Measurements from ENCODE around the gene EDEM3. TPM values are rescaled to one million over a fixed set of nuclear protein-coding genes. Genes with fewer than 3 reads are reported as not detected.

Gene EDEM3
- total and polyA plus RNA-seq, 2 of the 8 experiments (the other 6 are each of a cell fraction or from before 2014, with no cell fraction given): 1.6 to 14.0 TPM

GRCh38 chr1:184775885-184776284, 21.2 kb upstream of the EDEM3 start:
- Histone ChIP-seq H3K79me1 (ENCODE audit: low read depth, low read length) (no peaks in the 10 kb centered on the region), H3K4ac (replicated peaks; ENCODE audit: insufficient read length, low read depth, low read length) (no peak overlapping the region), H3K4me3 (ENCODE audit: extremely low read depth in 1 of 4, insufficient read depth in 2 of 4, low read depth in 3 of 4, low read length in 4 of 4) (no peak overlapping the region), H3K18ac (ENCODE audit: extremely low read depth, low read length) (no peak overlapping the region), H4K91ac (replicated peaks; ENCODE audit: insufficient read length, low read length) (no peak overlapping the region), H3K4me1 (replicated peaks in 1 of 4; ENCODE audit: control insufficient read depth in 3 of 4, insufficient read depth in 4 of 4, low read length in 3 of 4) (no peaks in the 10 kb centered on the region), H4K20me1 (replicated peaks in 1 of 2; ENCODE audit: control insufficient read depth in 1 of 2, insufficient read depth in 2 of 2, low read length in 2 of 2) (no peaks in the 10 kb centered on the region), H3K27me3 (replicated peaks in 1 of 4; ENCODE audit: control insufficient read depth in 3 of 4, extremely low read depth in 1 of 4, insufficient read depth in 3 of 4, low read length in 3 of 4) (no peaks in the 10 kb centered on the region), H3K23ac (ENCODE audit: insufficient read length) (no peak overlapping the region), H3K4me2 (ENCODE audit: insufficient read depth in 1 of 2, low read depth in 2 of 2, low read length in 2 of 2) (no peak overlapping the region), H2BK12ac (ENCODE audit: low read depth, low read length) (no peak overlapping the region), H2BK15ac (ENCODE audit: low read length) (no peak overlapping the region), H2AFZ (ENCODE audit: low read length) (no peak overlapping the region), H2AK5ac (ENCODE audit: low read depth, low read length) (no peak overlapping the region), H2BK20ac (ENCODE audit: low read length) (no peak overlapping the region), H4K5ac (ENCODE audit: insufficient read length, low read depth, low read length) (no peak overlapping the region), H3K9ac (replicated peaks in 1 of 4; ENCODE audit: extremely low read depth in 1 of 4, low read depth in 3 of 4, low read length in 3 of 4) (no peak overlapping the region), H4K8ac (ENCODE audit: extremely low read depth, insufficient read depth, low read length) (no peak overlapping the region), H3K9me3 (ENCODE audit: insufficient read depth in 2 of 2, low read depth in 1 of 2, low read length in 1 of 2) (no peaks in the 10 kb centered on the region), H2BK5ac (ENCODE audit: low read depth, low read length) (no peak overlapping the region), H3K56ac (replicated peaks; ENCODE audit: insufficient read length, low read depth, low read length) (no peak overlapping the region), H3K23me2 (ENCODE audit: low read depth, low read length) (no peaks in the 10 kb centered on the region), H3K36me3 (ENCODE audit: control insufficient read depth in 2 of 4, insufficient read depth in 4 of 4, low read length in 3 of 4) (no peaks in the 10 kb centered on the region), H3K79me2 (ENCODE audit: control insufficient read depth in 1 of 2, insufficient read depth in 2 of 2, low read length in 2 of 2) (no peaks in the 10 kb centered on the region), H2BK120ac (replicated peaks; ENCODE audit: low read depth, low read length) (no peak overlapping the region), H3K14ac (ENCODE audit: insufficient read length) (no peak overlapping the region), H3K27ac (ENCODE audit: low read depth, low read length) (no peak overlapping the region)
- CTCF ChIA-PET (ENCODE audit: partially characterized antibody): interaction anchor here (1.3 to 1.4 kb wide), 2 partner anchors 29 to 85 kb away, joined by 3 to 4 read pairs; no protein-coding TSS in a partner anchor
- DNase-seq (ENCODE audit: low read depth in 1 of 2, low spot score in 2 of 2) (no peak), FAIRE-seq (no peak)
- no peak for TF ChIP-seq TAF1 (IDR thresholded peaks at IDR 0.05; ENCODE audit: low read depth, low read length)
- no peak for TF ChIP-seq KDM4A (IDR thresholded peaks at IDR 0.05; ENCODE audit: low read depth, low read length, severe bottlenecking)
- no peak for TF ChIP-seq BRCA1 (IDR thresholded peaks at IDR 0.05; ENCODE audit: low read depth, low read length)
- TF ChIP-seq ASH2L (IDR thresholded peaks at IDR 0.05; ENCODE audit: low read length): no peak
- no peak for TF ChIP-seq ATF3 (IDR thresholded peaks at IDR 0.05; ENCODE audit: insufficient read depth, low read depth, low read length)
- no peak for TF ChIP-seq JUND (IDR thresholded peaks at IDR 0.05; ENCODE audit: low read length)
- no peak for TF ChIP-seq NANOG (IDR thresholded peaks at IDR 0.05; ENCODE audit: insufficient read depth, low read depth, low read length, poor library complexity, severe bottlenecking)
- TF ChIP-seq EGR1 (IDR thresholded peaks at IDR 0.05; ENCODE audit: borderline replicate concordance, low read depth, low read length): no peak
- no peak for TF ChIP-seq CTCF (IDR thresholded peaks at IDR 0.05; ENCODE audit: control extremely low read depth in 1 of 3, insufficient read depth in 1 of 3, low read depth in 1 of 3, low read length in 3 of 3)
- POLR2A ChIA-PET (ENCODE audit: partially characterized antibody): no interaction called here
- 81% methylated on average over 2 of the region's 2 CpGs; no CpG with 5 or more reads in 1 of the 2 experiments for WGBS, 2 experiments (ENCODE audit: extremely low coverage in 1 of 2, insufficient coverage in 1 of 2, insufficient read length in 1 of 2, insufficient replicate concordance in 2 of 2, low coverage in 1 of 2, low lambda C conversion rate in 2 of 2, missing lambda C conversion rate in 1 of 2)

Data from H1 (cell line).